HEK293 (cell line): ENCODE results near the gene VCL.
A peak's percentile ranks its signal among the peaks of the same experiment; 100 is the strongest.

Experiments used
- CTCF ChIA-PET: fragments of 350-600 bp; formaldehyde crosslinking; extraction: SDS; loops from one replicate; lab custom pipeline; 2021; ENCODE audit warnings: antibody characterized with exemption; lab: Yijun Ruan, JAX
- POLR2A ChIA-PET: fragments of 300-600 bp; formaldehyde crosslinking; extraction: SDS; loops from one replicate; lab custom pipeline; 2020; ENCODE audit warnings: antibody characterized with exemption, inconsistent platforms; lab: Yijun Ruan, JAX
- H3K27ac ChIP-seq: fragments of 200-500 bp; sonication (Bioruptor generic); 2 replicates; pipeline ENCODE4 v1.5.1; 2014; ENCODE audit warnings: low read depth, low read length, control low read depth, inconsistent platforms; ENCODE audit errors: extremely low read depth
- H3K36me3 ChIP-seq, 2 experiments: fragments of 200-500 bp in 1 of 2; sonication (Bioruptor generic) in 1 of 2; 1 replicate in 1 of 2; 2 replicates in 1 of 2; pipeline ENCODE4 v1.5.1; 2014 to 2017; ENCODE audit warnings: inconsistent platforms in 2 of 2, low read length in 2 of 2; ENCODE audit not compliant: control insufficient read depth in 2 of 2, insufficient read depth in 1 of 2
- H3K4me1 ChIP-seq: fragments of 200-500 bp; sonication (Bioruptor generic); 2 replicates; pipeline ENCODE4 v1.5.1; 2014; ENCODE audit warnings: mild to moderate bottlenecking, low read length, inconsistent platforms; ENCODE audit not compliant: control insufficient read depth, insufficient read depth
- H3K4me3 ChIP-seq: 2 replicates; pipeline ENCODE4 v1.5.1; 2011; ENCODE audit warnings: low read depth, mild to moderate bottlenecking, control low read depth, low read length, moderate library complexity
- H3K9me3 ChIP-seq: fragments of 200-500 bp; sonication (Bioruptor generic); 2 replicates; pipeline ENCODE4 v1.5.1; 2014; ENCODE audit warnings: low read depth, low read length, inconsistent platforms; ENCODE audit not compliant: control insufficient read depth, insufficient read depth
- KLF9 ChIP-seq: fragments of 450-650 bp; formaldehyde crosslinking; IDR thresholded peaks from 2 replicates; pipeline ENCODE4 v1.5.1; 2016; ENCODE audit warnings: missing biosample characterization, missing genetic modification characterization, low read depth
- PRDM1 ChIP-seq: fragments of 450-650 bp; formaldehyde crosslinking; IDR thresholded peaks from 2 replicates; pipeline ENCODE4; 2016; ENCODE audit warnings: missing biosample characterization, missing genetic modification characterization
- RBAK ChIP-seq: fragments of 450-650 bp; formaldehyde crosslinking; IDR thresholded peaks from 2 replicates; pipeline ENCODE4 v1.5.1; 2016; ENCODE audit warnings: missing biosample characterization, missing genetic modification characterization
- REPIN1 ChIP-seq: fragments of 450-650 bp; formaldehyde crosslinking; IDR thresholded peaks from 2 replicates; pipeline ENCODE4 v1.5.1; 2017; ENCODE audit warnings: missing biosample characterization, missing genetic modification characterization, low read depth
- SP3 ChIP-seq: fragments of 450-650 bp; formaldehyde crosslinking; IDR thresholded peaks from 2 replicates; pipeline ENCODE4 v1.5.1; 2016; ENCODE audit warnings: missing biosample characterization, missing genetic modification characterization
- SP7 ChIP-seq: fragments of 450-650 bp; formaldehyde crosslinking; IDR thresholded peaks from 2 replicates; pipeline ENCODE4 v1.5.1; 2016; ENCODE audit warnings: missing biosample characterization, missing genetic modification characterization
- ZBTB20 ChIP-seq: fragments of 450-650 bp; formaldehyde crosslinking; IDR thresholded peaks from 2 replicates; pipeline ENCODE4 v1.5.1; 2016; ENCODE audit warnings: missing biosample characterization, missing genetic modification characterization
- ZNF184 ChIP-seq: fragments of 450-650 bp; IDR thresholded peaks from 2 replicates; pipeline ENCODE4 v1.5.1; 2018; ENCODE audit warnings: missing biosample characterization, mild to moderate bottlenecking, missing genetic modification characterization
- ZNF37A ChIP-seq: fragments of 450-650 bp; IDR thresholded peaks from 2 replicates; pipeline ENCODE4 v1.5.1; 2018; ENCODE audit warnings: missing biosample characterization, missing genetic modification characterization
- ZNF394 ChIP-seq: fragments of 450-650 bp; formaldehyde crosslinking; IDR thresholded peaks from 2 replicates; pipeline ENCODE4 v1.5.1; 2016; ENCODE audit warnings: missing biosample characterization, missing genetic modification characterization, mild to moderate bottlenecking, moderate library complexity, borderline replicate concordance
- ZNF423 ChIP-seq: fragments of 450-650 bp; formaldehyde crosslinking; IDR thresholded peaks from 2 replicates; pipeline ENCODE4 v1.5.1; 2016; ENCODE audit warnings: missing biosample characterization, missing genetic modification characterization
- ZNF701 ChIP-seq: fragments of 450-650 bp; formaldehyde crosslinking; IDR thresholded peaks from 2 replicates; pipeline ENCODE4 v1.5.1; 2016; ENCODE audit warnings: missing biosample characterization, missing genetic modification characterization
- ZNF768 ChIP-seq: fragments of 450-650 bp; formaldehyde crosslinking; IDR thresholded peaks from 2 replicates; pipeline ENCODE4 v1.5.1; 2018; ENCODE audit warnings: missing biosample characterization, mild to moderate bottlenecking, missing genetic modification characterization
- TF ChIP-seq, protein P1 (sequence below): fragments of 450-650 bp; formaldehyde crosslinking; IDR thresholded peaks from 2 replicates; pipeline ENCODE4 v1.5.1; 2016; ENCODE audit warnings: missing biosample characterization, missing genetic modification characterization
- TF ChIP-seq, protein P2 (sequence below): fragments of 450-650 bp; formaldehyde crosslinking; IDR thresholded peaks from 2 replicates; pipeline ENCODE4 v1.5.1; 2016; ENCODE audit warnings: missing biosample characterization, missing genetic modification characterization, low read depth
- TF ChIP-seq, protein P3 (sequence below): fragments of 450-650 bp; formaldehyde crosslinking; conservative IDR thresholded peaks from 2 replicates; pipeline ENCODE4 v1.5.1; 2016; ENCODE audit warnings: low read depth, missing biosample characterization, missing genetic modification characterization
- TF ChIP-seq, protein P4 (sequence below): fragments of 450-650 bp; formaldehyde crosslinking; IDR thresholded peaks from 2 replicates; pipeline ENCODE4 v1.5.1; 2016; ENCODE audit warnings: missing biosample characterization, missing genetic modification characterization
- TF ChIP-seq, protein P5 (sequence below): fragments of 450-650 bp; formaldehyde crosslinking; IDR thresholded peaks from 2 replicates; pipeline ENCODE4 v1.5.1; 2017; ENCODE audit warnings: missing biosample characterization, missing genetic modification characterization
- TF ChIP-seq, protein P6 (sequence below): fragments of 450-650 bp; formaldehyde crosslinking; IDR thresholded peaks from 2 replicates; pipeline ENCODE4 v1.5.1; 2016; ENCODE audit warnings: missing biosample characterization, missing genetic modification characterization
- TF ChIP-seq, protein P7 (sequence below): fragments of 450-650 bp; formaldehyde crosslinking; IDR thresholded peaks from 2 replicates; pipeline ENCODE4 v1.5.1; 2016; ENCODE audit warnings: missing biosample characterization, missing genetic modification characterization

Gene VCL

DNA sequence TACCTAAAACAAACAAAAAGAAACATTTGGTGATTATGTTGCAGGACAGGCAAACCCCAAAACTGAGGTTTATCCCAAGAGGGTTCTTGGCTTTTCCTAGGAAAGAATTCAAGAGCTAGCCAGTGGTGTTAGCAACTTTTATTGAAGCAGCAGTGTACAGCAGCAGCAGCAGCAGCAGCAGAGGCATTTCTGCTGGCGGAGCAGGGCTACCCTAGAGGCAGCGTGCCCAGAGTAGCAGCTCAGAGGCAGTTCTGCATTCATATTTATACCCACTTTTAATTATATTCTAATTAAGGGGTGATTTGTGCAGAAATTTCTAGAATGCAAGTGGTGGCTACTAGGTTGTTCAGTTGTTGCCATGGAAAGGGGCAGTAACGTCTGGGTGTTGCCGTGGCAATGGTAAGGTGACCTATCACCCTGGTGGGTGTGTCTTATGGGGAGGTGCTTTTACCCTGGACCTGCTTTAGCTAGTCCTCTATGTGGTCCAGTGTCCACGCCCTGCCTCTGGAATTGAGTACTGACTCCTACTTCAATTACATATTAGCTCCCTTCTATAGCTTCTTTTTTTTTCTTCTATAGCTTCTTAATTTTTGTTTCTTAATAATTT is 53.9 kb downstream of the VCL start:
- no peaks in the 10 kb centered on the region; a peak in 1 of 3 replicates for H3K36me3 ChIP-seq
- H3K4me3 ChIP-seq = no peak overlapping the region
- no peak overlapping the region for H3K27ac ChIP-seq
- ChIA-PET CTCF (interaction anchor here (0.6 to 1.4 kb wide), 8 partner anchors 8 to 1046 kb away, joined by 3 to 4 read pairs (median 3); no protein-coding TSS in a partner anchor), POLR2A (interaction anchor here (0.6 to 1.1 kb wide), 4 partner anchors 17 to 166 kb away, joined by 3 to 4 read pairs (median 3); no protein-coding TSS in a partner anchor)
- peaks cover 10% of the 10 kb centered on the region; the same call in 1 of the 2 replicates for H3K4me1 ChIP-seq
- no peaks in the 10 kb centered on the region for H3K9me3 ChIP-seq
- TF ChIP-seq, protein P1, sequence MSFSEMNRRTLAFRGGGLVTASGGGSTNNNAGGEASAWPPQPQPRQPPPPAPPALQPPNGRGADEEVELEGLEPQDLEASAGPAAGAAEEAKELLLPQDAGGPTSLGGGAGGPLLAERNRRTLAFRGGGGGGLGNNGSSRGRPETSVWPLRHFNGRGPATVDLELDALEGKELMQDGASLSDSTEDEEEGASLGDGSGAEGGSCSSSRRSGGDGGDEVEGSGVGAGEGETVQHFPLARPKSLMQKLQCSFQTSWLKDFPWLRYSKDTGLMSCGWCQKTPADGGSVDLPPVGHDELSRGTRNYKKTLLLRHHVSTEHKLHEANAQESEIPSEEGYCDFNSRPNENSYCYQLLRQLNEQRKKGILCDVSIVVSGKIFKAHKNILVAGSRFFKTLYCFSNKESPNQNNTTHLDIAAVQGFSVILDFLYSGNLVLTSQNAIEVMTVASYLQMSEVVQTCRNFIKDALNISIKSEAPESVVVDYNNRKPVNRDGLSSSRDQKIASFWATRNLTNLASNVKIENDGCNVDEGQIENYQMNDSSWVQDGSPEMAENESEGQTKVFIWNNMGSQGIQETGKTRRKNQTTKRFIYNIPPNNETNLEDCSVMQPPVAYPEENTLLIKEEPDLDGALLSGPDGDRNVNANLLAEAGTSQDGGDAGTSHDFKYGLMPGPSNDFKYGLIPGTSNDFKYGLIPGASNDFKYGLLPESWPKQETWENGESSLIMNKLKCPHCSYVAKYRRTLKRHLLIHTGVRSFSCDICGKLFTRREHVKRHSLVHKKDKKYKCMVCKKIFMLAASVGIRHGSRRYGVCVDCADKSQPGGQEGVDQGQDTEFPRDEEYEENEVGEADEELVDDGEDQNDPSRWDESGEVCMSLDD (tag by site-specific recombination) = no peak
- TF ChIP-seq, protein P2, sequence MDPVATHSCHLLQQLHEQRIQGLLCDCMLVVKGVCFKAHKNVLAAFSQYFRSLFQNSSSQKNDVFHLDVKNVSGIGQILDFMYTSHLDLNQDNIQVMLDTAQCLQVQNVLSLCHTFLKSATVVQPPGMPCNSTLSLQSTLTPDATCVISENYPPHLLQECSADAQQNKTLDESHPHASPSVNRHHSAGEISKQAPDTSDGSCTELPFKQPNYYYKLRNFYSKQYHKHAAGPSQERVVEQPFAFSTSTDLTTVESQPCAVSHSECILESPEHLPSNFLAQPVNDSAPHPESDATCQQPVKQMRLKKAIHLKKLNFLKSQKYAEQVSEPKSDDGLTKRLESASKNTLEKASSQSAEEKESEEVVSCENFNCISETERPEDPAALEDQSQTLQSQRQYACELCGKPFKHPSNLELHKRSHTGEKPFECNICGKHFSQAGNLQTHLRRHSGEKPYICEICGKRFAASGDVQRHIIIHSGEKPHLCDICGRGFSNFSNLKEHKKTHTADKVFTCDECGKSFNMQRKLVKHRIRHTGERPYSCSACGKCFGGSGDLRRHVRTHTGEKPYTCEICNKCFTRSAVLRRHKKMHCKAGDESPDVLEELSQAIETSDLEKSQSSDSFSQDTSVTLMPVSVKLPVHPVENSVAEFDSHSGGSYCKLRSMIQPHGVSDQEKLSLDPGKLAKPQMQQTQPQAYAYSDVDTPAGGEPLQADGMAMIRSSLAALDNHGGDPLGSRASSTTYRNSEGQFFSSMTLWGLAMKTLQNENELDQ (tag by site-specific recombination) = no peak
- no peak for TF ChIP-seq ZNF184
- TF ChIP-seq, protein P3, sequence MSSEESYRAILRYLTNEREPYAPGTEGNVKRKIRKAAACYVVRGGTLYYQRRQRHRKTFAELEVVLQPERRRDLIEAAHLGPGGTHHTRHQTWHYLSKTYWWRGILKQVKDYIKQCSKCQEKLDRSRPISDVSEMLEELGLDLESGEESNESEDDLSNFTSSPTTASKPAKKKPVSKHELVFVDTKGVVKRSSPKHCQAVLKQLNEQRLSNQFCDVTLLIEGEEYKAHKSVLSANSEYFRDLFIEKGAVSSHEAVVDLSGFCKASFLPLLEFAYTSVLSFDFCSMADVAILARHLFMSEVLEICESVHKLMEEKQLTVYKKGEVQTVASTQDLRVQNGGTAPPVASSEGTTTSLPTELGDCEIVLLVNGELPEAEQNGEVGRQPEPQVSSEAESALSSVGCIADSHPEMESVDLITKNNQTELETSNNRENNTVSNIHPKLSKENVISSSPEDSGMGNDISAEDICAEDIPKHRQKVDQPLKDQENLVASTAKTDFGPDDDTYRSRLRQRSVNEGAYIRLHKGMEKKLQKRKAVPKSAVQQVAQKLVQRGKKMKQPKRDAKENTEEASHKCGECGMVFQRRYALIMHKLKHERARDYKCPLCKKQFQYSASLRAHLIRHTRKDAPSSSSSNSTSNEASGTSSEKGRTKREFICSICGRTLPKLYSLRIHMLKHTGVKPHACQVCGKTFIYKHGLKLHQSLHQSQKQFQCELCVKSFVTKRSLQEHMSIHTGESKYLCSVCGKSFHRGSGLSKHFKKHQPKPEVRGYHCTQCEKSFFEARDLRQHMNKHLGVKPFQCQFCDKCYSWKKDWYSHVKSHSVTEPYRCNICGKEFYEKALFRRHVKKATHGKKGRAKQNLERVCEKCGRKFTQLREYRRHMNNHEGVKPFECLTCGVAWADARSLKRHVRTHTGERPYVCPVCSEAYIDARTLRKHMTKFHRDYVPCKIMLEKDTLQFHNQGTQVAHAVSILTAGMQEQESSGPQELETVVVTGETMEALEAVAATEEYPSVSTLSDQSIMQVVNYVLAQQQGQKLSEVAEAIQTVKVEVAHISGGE (tag by site-specific recombination) = no peak
- TF ChIP-seq SP7 (tag by site-specific recombination) = 0 out of 2 replicates have a peak, but pooled peaks have one; percentile 9
- no peak for TF ChIP-seq ZNF394 (tag by site-specific recombination)
- TF ChIP-seq, protein P4, sequence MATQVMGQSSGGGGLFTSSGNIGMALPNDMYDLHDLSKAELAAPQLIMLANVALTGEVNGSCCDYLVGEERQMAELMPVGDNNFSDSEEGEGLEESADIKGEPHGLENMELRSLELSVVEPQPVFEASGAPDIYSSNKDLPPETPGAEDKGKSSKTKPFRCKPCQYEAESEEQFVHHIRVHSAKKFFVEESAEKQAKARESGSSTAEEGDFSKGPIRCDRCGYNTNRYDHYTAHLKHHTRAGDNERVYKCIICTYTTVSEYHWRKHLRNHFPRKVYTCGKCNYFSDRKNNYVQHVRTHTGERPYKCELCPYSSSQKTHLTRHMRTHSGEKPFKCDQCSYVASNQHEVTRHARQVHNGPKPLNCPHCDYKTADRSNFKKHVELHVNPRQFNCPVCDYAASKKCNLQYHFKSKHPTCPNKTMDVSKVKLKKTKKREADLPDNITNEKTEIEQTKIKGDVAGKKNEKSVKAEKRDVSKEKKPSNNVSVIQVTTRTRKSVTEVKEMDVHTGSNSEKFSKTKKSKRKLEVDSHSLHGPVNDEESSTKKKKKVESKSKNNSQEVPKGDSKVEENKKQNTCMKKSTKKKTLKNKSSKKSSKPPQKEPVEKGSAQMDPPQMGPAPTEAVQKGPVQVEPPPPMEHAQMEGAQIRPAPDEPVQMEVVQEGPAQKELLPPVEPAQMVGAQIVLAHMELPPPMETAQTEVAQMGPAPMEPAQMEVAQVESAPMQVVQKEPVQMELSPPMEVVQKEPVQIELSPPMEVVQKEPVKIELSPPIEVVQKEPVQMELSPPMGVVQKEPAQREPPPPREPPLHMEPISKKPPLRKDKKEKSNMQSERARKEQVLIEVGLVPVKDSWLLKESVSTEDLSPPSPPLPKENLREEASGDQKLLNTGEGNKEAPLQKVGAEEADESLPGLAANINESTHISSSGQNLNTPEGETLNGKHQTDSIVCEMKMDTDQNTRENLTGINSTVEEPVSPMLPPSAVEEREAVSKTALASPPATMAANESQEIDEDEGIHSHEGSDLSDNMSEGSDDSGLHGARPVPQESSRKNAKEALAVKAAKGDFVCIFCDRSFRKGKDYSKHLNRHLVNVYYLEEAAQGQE (tag by site-specific recombination) = no peak
- no peak for TF ChIP-seq RBAK (tag by site-specific recombination)
- TF ChIP-seq SP3 (tag by site-specific recombination) = no peak
- TF ChIP-seq REPIN1 (tag by site-specific recombination) = no peak
- no peak for TF ChIP-seq ZNF423 (tag by site-specific recombination)
- TF ChIP-seq ZNF37A = no peak
- no peak for TF ChIP-seq PRDM1 (tag by site-specific recombination)
- TF ChIP-seq ZNF701 (tag by site-specific recombination) = no peak
- TF ChIP-seq, protein P5, sequence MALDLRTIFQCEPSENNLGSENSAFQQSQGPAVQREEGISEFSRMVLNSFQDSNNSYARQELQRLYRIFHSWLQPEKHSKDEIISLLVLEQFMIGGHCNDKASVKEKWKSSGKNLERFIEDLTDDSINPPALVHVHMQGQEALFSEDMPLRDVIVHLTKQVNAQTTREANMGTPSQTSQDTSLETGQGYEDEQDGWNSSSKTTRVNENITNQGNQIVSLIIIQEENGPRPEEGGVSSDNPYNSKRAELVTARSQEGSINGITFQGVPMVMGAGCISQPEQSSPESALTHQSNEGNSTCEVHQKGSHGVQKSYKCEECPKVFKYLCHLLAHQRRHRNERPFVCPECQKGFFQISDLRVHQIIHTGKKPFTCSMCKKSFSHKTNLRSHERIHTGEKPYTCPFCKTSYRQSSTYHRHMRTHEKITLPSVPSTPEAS = no peak
- TF ChIP-seq, protein P6, sequence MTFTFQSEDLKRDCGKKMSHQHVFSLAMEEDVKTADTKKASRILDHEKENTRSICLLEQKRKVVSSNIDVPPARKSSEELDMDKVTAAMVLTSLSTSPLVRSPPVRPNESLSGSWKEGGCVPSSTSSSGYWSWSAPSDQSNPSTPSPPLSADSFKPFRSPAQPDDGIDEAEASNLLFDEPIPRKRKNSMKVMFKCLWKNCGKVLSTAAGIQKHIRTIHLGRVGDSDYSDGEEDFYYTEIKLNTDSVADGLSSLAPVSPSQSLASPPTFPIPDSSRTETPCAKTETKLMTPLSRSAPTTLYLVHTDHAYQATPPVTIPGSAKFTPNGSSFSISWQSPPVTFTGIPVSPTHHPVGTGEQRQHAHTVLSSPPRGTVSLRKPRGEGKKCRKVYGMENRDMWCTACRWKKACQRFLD = no peak
- 0 out of 2 replicates have a peak, but pooled peaks have one; percentile 16 for TF ChIP-seq KLF9 (tag by site-specific recombination)
- no peak for TF ChIP-seq ZBTB20 (tag by site-specific recombination)
- TF ChIP-seq, protein P7, sequence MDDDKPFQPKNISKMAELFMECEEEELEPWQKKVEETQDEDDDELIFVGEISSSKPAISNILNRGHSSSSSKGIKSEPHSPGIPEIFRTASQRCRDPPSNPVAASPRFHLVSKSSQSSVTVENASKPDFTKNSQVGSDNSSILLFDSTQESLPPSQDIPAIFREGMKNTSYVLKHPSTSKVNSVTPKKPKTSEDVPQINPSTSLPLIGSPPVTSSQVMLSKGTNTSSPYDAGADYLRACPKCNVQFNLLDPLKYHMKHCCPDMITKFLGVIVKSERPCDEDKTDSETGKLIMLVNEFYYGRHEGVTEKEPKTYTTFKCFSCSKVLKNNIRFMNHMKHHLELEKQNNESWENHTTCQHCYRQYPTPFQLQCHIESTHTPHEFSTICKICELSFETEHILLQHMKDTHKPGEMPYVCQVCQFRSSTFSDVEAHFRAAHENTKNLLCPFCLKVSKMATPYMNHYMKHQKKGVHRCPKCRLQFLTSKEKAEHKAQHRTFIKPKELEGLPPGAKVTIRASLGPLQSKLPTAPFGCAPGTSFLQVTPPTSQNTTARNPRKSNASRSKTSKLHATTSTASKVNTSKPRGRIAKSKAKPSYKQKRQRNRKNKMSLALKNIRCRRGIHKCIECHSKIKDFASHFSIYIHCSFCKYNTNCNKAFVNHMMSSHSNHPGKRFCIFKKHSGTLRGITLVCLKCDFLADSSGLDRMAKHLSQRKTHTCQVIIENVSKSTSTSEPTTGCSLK (tag by site-specific recombination) = no peak
- TF ChIP-seq ZNF768 (tag by site-specific recombination) = no peak
